ENCODE results near the gene OR6N1. TPM values are rescaled to one million over a fixed set of nuclear protein-coding genes. Genes with fewer than 3 reads are reported as not detected.

The OR6N1 gene
- total and polyA plus RNA-seq, 9 of the 15 experiments (the other 6 are each of a cell fraction or from before 2014, with no cell fraction given) = 0.01 to 0.07 TPM; not detected in 7

GRCh38 chr1:158819461-158820443 lies 47.8 kb upstream of the OR6N1 start (continued):
- TF ChIP-seq ZNF133 (CRISPR knock-in tag; IDR thresholded peaks at IDR 0.05) (no peak), ZNF224 (CRISPR knock-in tag; IDR thresholded peaks at IDR 0.05) (no peak), ZNF586 (CRISPR knock-in tag; conservative IDR thresholded peaks at IDR 0.05) (no peak), DEAF1 (CRISPR knock-in tag; IDR thresholded peaks at IDR 0.05) (0 out of 2 replicates have a peak, but pooled peaks have one; percentile 28), RBM15 (IDR thresholded peaks at IDR 0.05; ENCODE audit: insufficient read depth, low read length) (no peak), MCM7 (IDR thresholded peaks at IDR 0.05) (no peak), GABPB1 (CRISPR knock-in tag; IDR thresholded peaks at IDR 0.05) (no peak), ZFP30 (CRISPR knock-in tag; IDR thresholded peaks at IDR 0.05; ENCODE audit: borderline replicate concordance) (no peak), ZNF436 (CRISPR knock-in tag; IDR thresholded peaks at IDR 0.05) (no peak), ILF3 (IDR thresholded peaks at IDR 0.05; ENCODE audit: borderline replicate concordance) (peak; percentile 71; the same call in 1 of the 2 replicates), BDP1 (IDR thresholded peaks at IDR 0.05; ENCODE audit: insufficient read depth, insufficient read length) (no peak), ZNF253 (CRISPR knock-in tag; conservative IDR thresholded peaks at IDR 0.05) (no peak), STAT5A (IDR thresholded peaks at IDR 0.05; ENCODE audit: borderline replicate concordance, low read length) (peak; percentile 80), FOXP1 (CRISPR knock-in tag; IDR thresholded peaks at IDR 0.05) (no peak), GABPB2 (CRISPR knock-in tag; conservative IDR thresholded peaks at IDR 0.05) (no peak), ASH1L (IDR thresholded peaks at IDR 0.05; ENCODE audit: borderline replicate concordance, low read depth, partially characterized antibody) (no peak), ERF (CRISPR knock-in tag; IDR thresholded peaks at IDR 0.05) (no peak), ZNF445 (CRISPR knock-in tag; IDR thresholded peaks at IDR 0.05; ENCODE audit: low read depth) (no peak), C11orf30 (IDR thresholded peaks at IDR 0.05; ENCODE audit: low read depth) (peak; percentile 86), BCL6 (CRISPR knock-in tag; IDR thresholded peaks at IDR 0.05) (no peak)
- TF ChIP-seq, protein P1, sequence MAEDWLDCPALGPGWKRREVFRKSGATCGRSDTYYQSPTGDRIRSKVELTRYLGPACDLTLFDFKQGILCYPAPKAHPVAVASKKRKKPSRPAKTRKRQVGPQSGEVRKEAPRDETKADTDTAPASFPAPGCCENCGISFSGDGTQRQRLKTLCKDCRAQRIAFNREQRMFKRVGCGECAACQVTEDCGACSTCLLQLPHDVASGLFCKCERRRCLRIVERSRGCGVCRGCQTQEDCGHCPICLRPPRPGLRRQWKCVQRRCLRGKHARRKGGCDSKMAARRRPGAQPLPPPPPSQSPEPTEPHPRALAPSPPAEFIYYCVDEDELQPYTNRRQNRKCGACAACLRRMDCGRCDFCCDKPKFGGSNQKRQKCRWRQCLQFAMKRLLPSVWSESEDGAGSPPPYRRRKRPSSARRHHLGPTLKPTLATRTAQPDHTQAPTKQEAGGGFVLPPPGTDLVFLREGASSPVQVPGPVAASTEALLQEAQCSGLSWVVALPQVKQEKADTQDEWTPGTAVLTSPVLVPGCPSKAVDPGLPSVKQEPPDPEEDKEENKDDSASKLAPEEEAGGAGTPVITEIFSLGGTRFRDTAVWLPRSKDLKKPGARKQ (CRISPR knock-in tag; IDR thresholded peaks at IDR 0.05) = no peak
- TF ChIP-seq, protein P2, sequence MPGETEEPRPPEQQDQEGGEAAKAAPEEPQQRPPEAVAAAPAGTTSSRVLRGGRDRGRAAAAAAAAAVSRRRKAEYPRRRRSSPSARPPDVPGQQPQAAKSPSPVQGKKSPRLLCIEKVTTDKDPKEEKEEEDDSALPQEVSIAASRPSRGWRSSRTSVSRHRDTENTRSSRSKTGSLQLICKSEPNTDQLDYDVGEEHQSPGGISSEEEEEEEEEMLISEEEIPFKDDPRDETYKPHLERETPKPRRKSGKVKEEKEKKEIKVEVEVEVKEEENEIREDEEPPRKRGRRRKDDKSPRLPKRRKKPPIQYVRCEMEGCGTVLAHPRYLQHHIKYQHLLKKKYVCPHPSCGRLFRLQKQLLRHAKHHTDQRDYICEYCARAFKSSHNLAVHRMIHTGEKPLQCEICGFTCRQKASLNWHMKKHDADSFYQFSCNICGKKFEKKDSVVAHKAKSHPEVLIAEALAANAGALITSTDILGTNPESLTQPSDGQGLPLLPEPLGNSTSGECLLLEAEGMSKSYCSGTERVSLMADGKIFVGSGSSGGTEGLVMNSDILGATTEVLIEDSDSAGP (CRISPR knock-in tag; IDR thresholded peaks at IDR 0.05) = no peak

All from K562 (cell line).